Measurements from ENCODE around the gene TWIST2.

The TWIST2 gene

DNA sequence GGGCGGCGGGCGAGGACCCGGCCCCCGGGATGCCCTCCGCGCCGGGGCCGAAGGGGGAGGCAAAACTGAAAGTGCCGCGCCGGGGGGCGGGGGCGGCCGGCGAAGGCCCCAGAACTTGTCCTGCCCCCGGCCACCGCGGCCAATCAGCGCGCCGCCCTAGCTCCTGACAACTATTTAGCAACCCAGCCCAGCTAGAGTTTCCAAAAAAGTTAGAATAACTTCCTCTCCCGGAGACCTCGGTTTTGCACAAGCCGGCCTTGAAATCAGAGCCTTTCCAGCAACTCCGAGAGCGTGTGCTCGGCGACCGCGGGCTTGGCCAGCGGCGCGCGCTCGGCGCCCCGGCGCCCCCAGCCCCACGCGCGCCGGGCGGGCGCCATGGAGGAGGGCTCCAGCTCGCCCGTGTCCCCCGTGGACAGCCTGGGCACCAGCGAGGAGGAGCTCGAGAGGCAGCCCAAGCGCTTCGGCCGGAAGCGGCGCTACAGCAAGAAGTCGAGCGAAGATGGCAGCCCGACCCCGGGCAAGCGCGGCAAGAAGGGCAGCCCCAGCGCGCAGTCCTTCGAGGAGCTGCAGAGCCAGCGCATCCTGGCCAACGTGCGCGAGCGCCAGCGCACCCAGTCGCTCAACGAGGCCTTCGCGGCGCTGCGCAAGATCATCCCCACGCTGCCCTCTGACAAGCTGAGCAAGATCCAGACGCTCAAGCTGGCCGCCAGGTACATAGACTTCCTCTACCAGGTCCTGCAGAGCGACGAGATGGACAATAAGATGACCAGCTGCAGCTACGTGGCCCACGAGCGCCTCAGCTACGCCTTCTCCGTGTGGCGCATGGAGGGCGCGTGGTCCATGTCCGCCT lies at the start of gene TWIST2:
Gene TWIST2 (plus strand): TSS at position 245 of the 850 bp plus-strand sequence. CDS start 131 bp downstream, at position 376.
- TF ChIP-seq, protein P1, sequence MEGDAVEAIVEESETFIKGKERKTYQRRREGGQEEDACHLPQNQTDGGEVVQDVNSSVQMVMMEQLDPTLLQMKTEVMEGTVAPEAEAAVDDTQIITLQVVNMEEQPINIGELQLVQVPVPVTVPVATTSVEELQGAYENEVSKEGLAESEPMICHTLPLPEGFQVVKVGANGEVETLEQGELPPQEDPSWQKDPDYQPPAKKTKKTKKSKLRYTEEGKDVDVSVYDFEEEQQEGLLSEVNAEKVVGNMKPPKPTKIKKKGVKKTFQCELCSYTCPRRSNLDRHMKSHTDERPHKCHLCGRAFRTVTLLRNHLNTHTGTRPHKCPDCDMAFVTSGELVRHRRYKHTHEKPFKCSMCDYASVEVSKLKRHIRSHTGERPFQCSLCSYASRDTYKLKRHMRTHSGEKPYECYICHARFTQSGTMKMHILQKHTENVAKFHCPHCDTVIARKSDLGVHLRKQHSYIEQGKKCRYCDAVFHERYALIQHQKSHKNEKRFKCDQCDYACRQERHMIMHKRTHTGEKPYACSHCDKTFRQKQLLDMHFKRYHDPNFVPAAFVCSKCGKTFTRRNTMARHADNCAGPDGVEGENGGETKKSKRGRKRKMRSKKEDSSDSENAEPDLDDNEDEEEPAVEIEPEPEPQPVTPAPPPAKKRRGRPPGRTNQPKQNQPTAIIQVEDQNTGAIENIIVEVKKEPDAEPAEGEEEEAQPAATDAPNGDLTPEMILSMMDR (IDR thresholded peaks at IDR 0.05; ENCODE audit: insufficient read depth, low read depth, low read length, missing control alignments), result no peak
- no peak for DNase-seq (ENCODE audit: low read depth)
- H3K4me3 ChIP-seq (ENCODE audit: low read depth, low read length), result no peak within 1 kb of the TSS

DNA sequence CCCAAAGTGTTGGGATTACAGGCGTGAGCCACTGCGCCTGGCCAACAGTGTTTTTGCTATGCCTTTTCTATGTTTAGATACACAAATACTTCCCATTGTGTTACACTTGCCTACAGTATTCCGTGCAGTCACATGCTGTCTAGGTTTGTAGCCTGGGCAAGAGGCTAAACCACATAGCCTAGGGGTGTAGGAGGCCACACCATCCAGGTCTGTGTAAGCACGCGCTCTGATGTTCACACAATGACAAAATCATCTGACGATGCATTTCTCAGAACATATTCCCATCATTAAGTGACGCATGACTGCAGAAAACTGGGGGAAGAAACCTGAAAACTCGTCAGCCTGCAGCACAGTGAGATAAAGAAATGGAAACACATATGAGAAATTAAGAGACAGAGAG lies 46.1 kb upstream of the TWIST2 start:
- TF ChIP-seq, protein P1 (IDR thresholded peaks at IDR 0.05; ENCODE audit: insufficient read depth, low read depth, low read length, missing control alignments), result no peak
- no peak for DNase-seq (ENCODE audit: low read depth)
- no peak overlapping the region for H3K4me3 ChIP-seq (ENCODE audit: low read depth, low read length)

DNA sequence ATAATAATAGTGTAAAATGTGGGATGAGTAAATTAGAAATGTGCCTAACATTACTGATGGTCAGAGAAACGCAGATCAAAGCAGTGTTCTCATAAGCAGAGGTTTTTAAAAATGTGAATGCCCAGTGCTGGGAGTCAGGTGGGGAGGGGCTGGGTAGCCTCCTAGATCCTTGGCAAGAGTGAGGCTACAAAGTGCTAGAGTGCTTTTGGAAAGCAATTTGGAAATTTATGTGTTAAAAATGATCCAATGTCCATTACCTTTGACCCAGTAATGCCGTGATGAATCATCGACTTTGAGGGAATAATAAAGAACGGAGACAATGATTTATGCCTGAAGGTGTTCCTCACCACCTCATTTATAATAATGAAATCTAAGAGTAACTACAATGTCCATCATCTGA lies 44.9 kb upstream of the TWIST2 start:
- DNase-seq (ENCODE audit: low read depth), result no peak
- TF ChIP-seq, protein P1 (IDR thresholded peaks at IDR 0.05; ENCODE audit: insufficient read depth, low read depth, low read length, missing control alignments), result no peak
- no peak overlapping the region for H3K4me3 ChIP-seq (ENCODE audit: low read depth, low read length)

DNA sequence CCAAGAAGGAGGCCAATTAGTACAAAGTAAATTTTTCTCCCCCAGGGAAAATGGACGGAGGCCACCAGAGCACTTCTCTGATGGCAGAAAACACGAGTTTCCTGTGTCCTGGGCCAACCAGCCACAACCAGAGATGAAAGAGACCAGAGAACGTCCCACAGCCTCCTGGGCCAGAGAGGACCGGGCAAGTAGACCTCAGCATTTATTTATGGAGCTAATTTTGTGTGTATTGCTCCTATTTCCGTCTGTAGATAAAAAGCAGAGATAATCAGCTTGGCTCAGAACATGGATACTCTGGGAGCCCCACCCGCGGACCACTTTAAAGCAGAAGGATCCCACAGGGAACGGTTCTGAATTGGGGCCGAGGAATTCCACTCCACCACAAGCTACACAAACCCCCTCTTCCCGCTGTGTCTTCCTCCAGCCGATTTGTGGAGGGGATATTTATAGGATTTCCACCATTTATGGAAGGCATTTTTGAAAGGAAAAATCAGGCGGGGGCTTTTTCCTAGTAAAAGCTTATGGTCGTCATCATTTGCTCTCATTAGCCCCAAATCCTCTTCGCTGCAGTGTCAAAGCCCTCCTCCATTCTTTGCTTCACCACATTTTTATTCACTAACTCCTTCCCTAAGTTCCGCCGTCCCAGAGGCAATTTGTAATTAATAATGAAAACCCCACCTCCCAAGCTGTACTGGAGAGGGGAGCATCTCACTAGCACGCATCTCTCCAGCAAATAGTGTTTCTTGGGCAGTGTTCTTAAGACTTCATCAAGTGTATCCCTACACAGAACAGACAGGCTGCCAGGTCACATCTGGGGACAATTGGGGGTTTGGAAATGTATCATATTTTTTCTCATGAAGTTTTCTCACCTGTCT lies 43.7 kb upstream of the TWIST2 start:
- H3K4me3 ChIP-seq (ENCODE audit: low read depth, low read length), result no peak overlapping the region
- DNase-seq (ENCODE audit: low read depth), result no peak
- TF ChIP-seq, protein P1 (IDR thresholded peaks at IDR 0.05; ENCODE audit: insufficient read depth, low read depth, low read length, missing control alignments), result no peak

DNA sequence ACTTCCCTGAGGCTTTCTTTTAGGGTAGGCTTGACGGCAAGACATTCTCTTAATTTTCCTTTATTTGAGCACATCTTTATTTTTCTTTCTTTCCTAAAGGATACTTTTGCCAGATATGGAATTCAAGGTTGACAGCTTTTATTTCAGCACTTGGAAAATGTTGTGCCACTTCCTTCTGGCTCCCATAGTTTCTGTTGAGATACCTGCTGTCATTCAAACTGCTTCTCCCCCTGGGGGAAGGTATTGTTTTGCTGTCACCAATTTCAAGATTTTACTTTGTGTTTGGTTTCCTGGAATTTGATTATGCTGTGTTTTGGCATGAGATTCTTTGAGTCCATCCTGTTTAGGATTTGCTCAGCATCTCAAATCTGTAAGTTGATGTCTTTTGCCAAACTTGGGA lies 39.1 kb upstream of the TWIST2 start:
- DNase-seq (ENCODE audit: low read depth), result no peak
- no peak overlapping the region for H3K4me3 ChIP-seq (ENCODE audit: low read depth, low read length)
- TF ChIP-seq, protein P1 (IDR thresholded peaks at IDR 0.05; ENCODE audit: insufficient read depth, low read depth, low read length, missing control alignments), result no peak

DNA sequence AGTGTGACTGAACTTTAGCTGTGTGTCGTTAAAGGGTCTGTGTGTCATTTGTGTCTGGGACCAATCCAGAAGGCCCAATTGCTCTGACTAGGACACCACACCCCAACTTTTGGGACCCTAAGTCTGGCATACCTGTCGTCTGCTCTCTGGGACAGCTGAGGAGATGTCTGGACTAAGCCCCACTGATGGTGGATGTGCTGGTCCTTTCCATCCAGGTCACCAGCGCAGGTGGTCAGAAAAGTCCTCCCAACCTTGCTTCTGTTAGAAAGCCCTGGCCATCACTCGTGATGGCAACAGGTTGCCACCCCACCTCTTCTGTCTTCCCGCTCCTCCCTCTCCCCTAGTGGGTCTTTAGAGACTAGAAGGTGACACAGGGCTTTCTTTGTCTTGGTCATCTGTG lies 37.6 kb upstream of the TWIST2 start:
- DNase-seq (ENCODE audit: low read depth), result no peak
- no peak overlapping the region for H3K4me3 ChIP-seq (ENCODE audit: low read depth, low read length)
- TF ChIP-seq, protein P1 (IDR thresholded peaks at IDR 0.05; ENCODE audit: insufficient read depth, low read depth, low read length, missing control alignments), result no peak

Measured in GM12865 (cell line).